ENCODE measurements around the gene GHR.

GHR gene

GRCh38 chr5:42423285-42424165 lies at the start of gene GHR:
TSS of gene GHR (plus strand) at chr5:42423439. CDS start at chr5:42565875, 142,436 bp downstream.
- no peak for TF ChIP-seq CTCF (IDR thresholded peaks at IDR 0.05)
- H3K36me3 ChIP-seq = no peaks in the 10 kb centered on the region
- no peak within 1 kb of the TSS for H3K27ac ChIP-seq
- H3K4me1 ChIP-seq (ENCODE audit: control insufficient read depth in 1 of 2, insufficient read depth in 1 of 2, low read depth in 1 of 2, low read length in 1 of 2) = peaks cover 0 to 4% of the 10 kb centered on the region in 2 experiments
- no peak within 1 kb of the TSS for H3K4me3 ChIP-seq (ENCODE audit: low read depth in 1 of 2, low read length in 1 of 2)
- H3K9me3 ChIP-seq = no peaks in the 10 kb centered on the region
- peaks cover 61% of the 10 kb centered on the region for H3K27me3 ChIP-seq

DNA sequence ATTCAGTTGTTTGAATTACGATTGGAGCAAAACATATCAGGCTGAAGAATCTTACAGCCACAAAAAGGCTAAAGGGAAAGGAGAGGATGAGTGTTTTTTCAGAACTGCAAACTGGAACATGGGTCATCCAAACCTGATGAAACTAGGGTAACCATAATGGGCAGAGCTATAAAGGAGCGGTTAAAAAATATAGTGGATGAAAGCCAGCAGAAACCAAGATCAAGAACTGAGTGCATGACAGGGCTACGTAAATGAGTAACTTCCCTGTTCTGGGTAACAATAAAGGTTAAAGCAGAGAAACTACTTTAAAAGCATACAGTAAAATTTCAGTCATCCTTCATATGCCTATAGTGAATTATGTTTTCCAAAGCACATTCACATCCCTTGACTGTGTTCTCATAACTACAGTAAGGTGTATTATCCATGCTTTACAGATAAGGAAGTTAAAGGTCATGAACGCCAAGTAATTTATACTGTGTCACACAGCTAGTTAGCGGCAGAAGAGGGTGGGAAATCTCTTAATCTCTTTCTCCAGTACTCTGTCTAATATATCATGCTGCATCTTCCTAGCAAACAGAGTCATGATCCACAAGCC lies 48.5 kb upstream of the GHR start:
- no peak for TF ChIP-seq CTCF (IDR thresholded peaks at IDR 0.05)
- no peaks in the 10 kb centered on the region for H3K27me3 ChIP-seq
- H3K36me3 ChIP-seq = no peaks in the 10 kb centered on the region
- H3K4me1 ChIP-seq (ENCODE audit: control insufficient read depth in 1 of 2, insufficient read depth in 1 of 2, low read depth in 1 of 2, low read length in 1 of 2) = no peaks in the 10 kb centered on the region
- no peak overlapping the region for H3K27ac ChIP-seq
- H3K9me3 ChIP-seq = no peaks in the 10 kb centered on the region
- H3K4me3 ChIP-seq (ENCODE audit: low read depth in 1 of 2, low read length in 1 of 2) = no peak overlapping the region

GRCh38 chr5:42377496-42377895 lies 45.7 kb upstream of the GHR start:
- Histone ChIP-seq H3K27ac (no peak overlapping the region), H3K9me3 (no peaks in the 10 kb centered on the region), H3K4me1 (ENCODE audit: control insufficient read depth in 1 of 2, insufficient read depth in 1 of 2, low read depth in 1 of 2, low read length in 1 of 2) (no peaks in the 10 kb centered on the region), H3K4me3 (ENCODE audit: low read depth in 1 of 2, low read length in 1 of 2) (no peak overlapping the region), H3K27me3 (no peaks in the 10 kb centered on the region), H3K36me3 (no peaks in the 10 kb centered on the region)
- TF ChIP-seq CTCF (IDR thresholded peaks at IDR 0.05) = no peak

DNA sequence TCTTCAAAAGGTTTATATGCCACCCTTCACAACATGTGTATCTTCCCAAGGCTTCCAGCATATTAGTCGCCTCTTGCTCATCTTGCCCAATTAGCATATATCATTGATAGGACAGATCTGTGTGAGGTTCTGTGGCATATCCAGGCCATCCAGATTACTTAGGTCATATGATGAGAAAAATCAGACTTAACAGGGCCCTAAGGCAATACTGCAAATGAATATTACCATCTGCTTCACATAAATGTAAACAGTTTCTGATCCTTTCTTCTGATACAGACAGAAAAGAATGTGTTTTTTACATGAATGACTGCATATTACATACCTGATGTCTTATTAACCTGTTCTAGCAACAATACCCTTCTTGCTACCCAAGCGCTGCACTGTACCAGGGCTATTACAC lies 41.3 kb upstream of the GHR start:
- H3K36me3 ChIP-seq = no peaks in the 10 kb centered on the region
- H3K4me1 ChIP-seq (ENCODE audit: control insufficient read depth in 1 of 2, insufficient read depth in 1 of 2, low read depth in 1 of 2, low read length in 1 of 2) = no peaks in the 10 kb centered on the region
- no peak overlapping the region for H3K27ac ChIP-seq
- no peak for TF ChIP-seq CTCF (IDR thresholded peaks at IDR 0.05)
- H3K9me3 ChIP-seq = no peaks in the 10 kb centered on the region
- H3K4me3 ChIP-seq (ENCODE audit: low read depth in 1 of 2, low read length in 1 of 2) = no peak overlapping the region
- H3K27me3 ChIP-seq = no peaks in the 10 kb centered on the region

DNA sequence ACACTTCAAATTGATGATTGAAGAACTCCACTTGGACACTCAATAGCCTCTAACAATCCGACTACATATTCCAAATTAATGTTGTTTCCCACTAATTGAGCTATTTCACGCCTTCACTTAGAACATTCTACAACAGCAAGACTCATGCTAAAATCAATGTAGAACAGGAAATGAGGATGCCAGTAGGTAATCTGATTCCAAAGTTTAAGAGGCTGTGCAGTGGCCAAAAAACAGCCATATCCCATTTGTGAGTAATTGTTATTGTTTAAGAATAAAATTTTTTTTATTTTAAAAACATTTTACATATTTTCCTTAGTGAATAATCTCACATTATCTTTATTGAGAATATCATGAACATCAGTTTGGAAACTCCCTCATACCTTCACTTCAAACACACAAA lies 35.7 kb upstream of the GHR start:
- Histone ChIP-seq H3K9me3 (no peaks in the 10 kb centered on the region), H3K27me3 (no peaks in the 10 kb centered on the region), H3K4me3 (ENCODE audit: low read depth in 1 of 2, low read length in 1 of 2) (no peak overlapping the region), H3K4me1 (ENCODE audit: control insufficient read depth in 1 of 2, insufficient read depth in 1 of 2, low read depth in 1 of 2, low read length in 1 of 2) (no peaks in the 10 kb centered on the region), H3K27ac (no peak overlapping the region), H3K36me3 (no peaks in the 10 kb centered on the region)
- TF ChIP-seq CTCF (IDR thresholded peaks at IDR 0.05) = no peak
